ENCODE data around the gene ZNF101.
"Not testable (repeated sequence)": the region's sequence is repeated elsewhere in the genome, so short reads cannot be mapped to it uniquely, and the experiment has no call there.

The ZNF101 gene

GRCh38 chr19:19656451-19657396 lies 11.9 kb upstream of the ZNF101 start:
- no peak for DNase-seq
- in situ Hi-C loops (cut with MboI; ENCODE audit: low pct_unique_long_range_greater_than_20kb, low sequenced_read_pairs), result no loop called here

GRCh38 chr19:19657397-19657783 lies 11.2 kb upstream of the ZNF101 start:
- DNase-seq, result no peak
- in situ Hi-C loops (cut with MboI; ENCODE audit: low pct_unique_long_range_greater_than_20kb, low sequenced_read_pairs), result no loop called here

- in situ Hi-C loops (cut with MboI; ENCODE audit: low pct_unique_long_range_greater_than_20kb, low sequenced_read_pairs), result no loop called here
- no peak for DNase-seq
Observed at GRCh38 chr19:19659646-19660245, 8.9 kb upstream of the ZNF101 start.

GRCh38 chr19:19661141-19661674 lies 7.4 kb upstream of the ZNF101 start:
- DNase-seq, result no peak
- in situ Hi-C loops (cut with MboI; ENCODE audit: low pct_unique_long_range_greater_than_20kb, low sequenced_read_pairs), result no loop called here

GRCh38 chr19:19661675-19662251 lies 6.9 kb upstream of the ZNF101 start:
- peak; percentile 64 for DNase-seq
- in situ Hi-C loops (cut with MboI; ENCODE audit: low pct_unique_long_range_greater_than_20kb, low sequenced_read_pairs), result no loop called here

- no peak for DNase-seq
- in situ Hi-C loops (cut with MboI; ENCODE audit: low pct_unique_long_range_greater_than_20kb, low sequenced_read_pairs), result no loop called here
Observed at GRCh38 chr19:19662344-19662743, 6.3 kb upstream of the ZNF101 start.

- DNase-seq, result peak; percentile 50
- in situ Hi-C loops (cut with MboI; ENCODE audit: low pct_unique_long_range_greater_than_20kb, low sequenced_read_pairs), result no loop called here
Observed at GRCh38 chr19:19662871-19663255, 5.8 kb upstream of the ZNF101 start.

GRCh38 chr19:19663256-19664120 lies 5.2 kb upstream of the ZNF101 start, which contains the start of gene ATP13A1:
TSS of gene ATP13A1 (minus strand) at chr19:19663676. CDS start at chr19:19663666, 10 bp downstream.
- in situ Hi-C loops (cut with MboI; ENCODE audit: low pct_unique_long_range_greater_than_20kb, low sequenced_read_pairs), result no loop called here
- DNase-seq, result peak; percentile 98

GRCh38 chr19:19665420-19665948 lies 3.2 kb upstream of the ZNF101 start:
- DNase-seq; in situ Hi-C loops (cut with MboI; ENCODE audit: low pct_unique_long_range_greater_than_20kb, low sequenced_read_pairs): not testable (repeated sequence)

GRCh38 chr19:19670070-19670551 lies 1.5 kb downstream of the ZNF101 start:
- in situ Hi-C loops (cut with MboI; ENCODE audit: low pct_unique_long_range_greater_than_20kb, low sequenced_read_pairs), result no loop called here

GRCh38 chr19:19672816-19673215 lies 4.2 kb downstream of the ZNF101 start:
- in situ Hi-C loops (cut with MboI; ENCODE audit: low pct_unique_long_range_greater_than_20kb, low sequenced_read_pairs), result no loop called here
- no peak for DNase-seq

More at GRCh38 chr19:19670070-19670551, 1.5 kb downstream of the ZNF101 start:
- no peak for DNase-seq

- in situ Hi-C loops (cut with MboI; ENCODE audit: low pct_unique_long_range_greater_than_20kb, low sequenced_read_pairs), result no loop called here
Observed at GRCh38 chr19:19674315-19674714, 5.7 kb downstream of the ZNF101 start.

GRCh38 chr19:19677579-19677978 lies 8.9 kb downstream of the ZNF101 start:
- no peak for DNase-seq
- in situ Hi-C loops (cut with MboI; ENCODE audit: low pct_unique_long_range_greater_than_20kb, low sequenced_read_pairs), result no loop called here

More at GRCh38 chr19:19674315-19674714, 5.7 kb downstream of the ZNF101 start:
- DNase-seq, result no peak

GRCh38 chr19:19679176-19680073 lies 10.8 kb downstream of the ZNF101 start:
- no peak for DNase-seq
- in situ Hi-C loops (cut with MboI; ENCODE audit: low pct_unique_long_range_greater_than_20kb, low sequenced_read_pairs), result no loop called here

GRCh38 chr19:19686119-19686518 lies 17.5 kb downstream of the ZNF101 start:
- in situ Hi-C loops (cut with MboI; ENCODE audit: low pct_unique_long_range_greater_than_20kb, low sequenced_read_pairs); DNase-seq: not testable (repeated sequence)

GRCh38 chr19:19686580-19686979 lies 17.9 kb downstream of the ZNF101 start:
- in situ Hi-C loops (cut with MboI; ENCODE audit: low pct_unique_long_range_greater_than_20kb, low sequenced_read_pairs), result no loop called here
- peak; percentile 21 for DNase-seq

- in situ Hi-C loops (cut with MboI; ENCODE audit: low pct_unique_long_range_greater_than_20kb, low sequenced_read_pairs), result no loop called here
- DNase-seq, result peak; percentile 27
Observed at GRCh38 chr19:19687090-19687489, 18.5 kb downstream of the ZNF101 start.

Measured in KBM-7 (cell line).